22Rv1 (cell line): Measurements from ENCODE around the gene HDGF.

Experiments
- ZFX ChIP-seq: fragments of 450-650 bp; IDR thresholded peaks from 2 replicates; pipeline ENCODE4 v1.6.1; 2017; ENCODE audit warnings: antibody characterized with exemption, borderline replicate concordance
- TF ChIP-seq, protein P1 (sequence below): fragments of 450-650 bp; IDR thresholded peaks from 2 replicates; pipeline ENCODE4 v1.5.1; 2017; ENCODE audit warnings: mild to moderate bottlenecking

DNA sequence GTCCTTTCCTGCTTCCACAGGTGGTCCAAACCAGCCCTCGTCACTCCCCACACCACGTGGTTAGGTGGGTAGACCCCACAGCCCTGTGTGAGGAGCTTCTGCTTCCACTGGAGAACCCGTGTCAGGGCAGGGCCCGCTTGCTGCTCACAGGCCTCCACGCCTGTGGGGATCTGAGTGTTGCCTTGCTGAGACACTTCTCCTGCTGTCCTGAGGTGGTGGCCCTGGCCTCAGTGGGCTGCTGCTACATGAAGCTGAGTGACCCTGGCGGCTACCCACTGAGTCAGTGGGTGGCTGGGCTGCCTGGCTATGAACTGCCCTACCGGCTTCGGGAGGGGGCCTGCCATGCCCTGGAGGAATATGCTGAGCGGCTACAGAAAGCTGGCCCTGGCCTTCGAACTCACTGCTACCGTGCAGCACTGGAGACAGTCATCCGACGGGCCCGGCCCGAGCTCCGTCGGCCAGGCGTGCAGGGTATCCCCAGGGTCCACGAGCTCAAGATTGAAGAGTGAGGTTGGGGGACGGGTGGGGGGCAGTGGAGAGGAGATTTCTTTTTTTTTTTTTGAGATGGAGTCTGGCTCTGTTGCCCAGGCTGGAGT is 17.4 kb downstream of the HDGF start:
- TF ChIP-seq ZFX: no peak
- TF ChIP-seq, protein P1, sequence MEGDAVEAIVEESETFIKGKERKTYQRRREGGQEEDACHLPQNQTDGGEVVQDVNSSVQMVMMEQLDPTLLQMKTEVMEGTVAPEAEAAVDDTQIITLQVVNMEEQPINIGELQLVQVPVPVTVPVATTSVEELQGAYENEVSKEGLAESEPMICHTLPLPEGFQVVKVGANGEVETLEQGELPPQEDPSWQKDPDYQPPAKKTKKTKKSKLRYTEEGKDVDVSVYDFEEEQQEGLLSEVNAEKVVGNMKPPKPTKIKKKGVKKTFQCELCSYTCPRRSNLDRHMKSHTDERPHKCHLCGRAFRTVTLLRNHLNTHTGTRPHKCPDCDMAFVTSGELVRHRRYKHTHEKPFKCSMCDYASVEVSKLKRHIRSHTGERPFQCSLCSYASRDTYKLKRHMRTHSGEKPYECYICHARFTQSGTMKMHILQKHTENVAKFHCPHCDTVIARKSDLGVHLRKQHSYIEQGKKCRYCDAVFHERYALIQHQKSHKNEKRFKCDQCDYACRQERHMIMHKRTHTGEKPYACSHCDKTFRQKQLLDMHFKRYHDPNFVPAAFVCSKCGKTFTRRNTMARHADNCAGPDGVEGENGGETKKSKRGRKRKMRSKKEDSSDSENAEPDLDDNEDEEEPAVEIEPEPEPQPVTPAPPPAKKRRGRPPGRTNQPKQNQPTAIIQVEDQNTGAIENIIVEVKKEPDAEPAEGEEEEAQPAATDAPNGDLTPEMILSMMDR: no peak
